Erythroblast (primary cell): ENCODE data around the gene L3MBTL2.

Source experiments
- GATA1 ChIP-seq: IDR thresholded peaks from 2 replicates; pipeline ENCODE4 v1.6.1; 2011; ENCODE audit warnings: low read depth, mild to moderate bottlenecking, control low read depth, low read length, moderate library complexity
- POLR2A ChIP-seq: IDR thresholded peaks from 2 replicates; pipeline ENCODE4 v1.6.1; 2011; ENCODE audit warnings: mild to moderate bottlenecking, low read length

- no peak for TF ChIP-seq POLR2A
- TF ChIP-seq GATA1: no peak
These were observed 24.1 kb downstream of the L3MBTL2 start for GRCh38 chr22:41229215-41229614.
